ENCODE results near the gene IL1B. TPM values are rescaled to one million over a fixed set of nuclear protein-coding genes. Genes with fewer than 3 reads are reported as not detected.

Gene IL1B
- total RNA-seq, 1 experiment from 2014 or later, result not detected

- ATAC-seq (no peak), DNase-seq (ENCODE audit: low read depth, low spot score) (no peak)
- no TSS peak for BruUV-seq (replicated peaks)
- H3K27me3 ChIP-seq (ENCODE audit: control insufficient read depth, insufficient read depth, low read length), result no peaks in the 10 kb centered on the region
- no peak overlapping the region for H3K27ac ChIP-seq (ENCODE audit: low read length)
- no peak overlapping the region for H3K4me3 ChIP-seq (ENCODE audit: low read depth in 2 of 2, low read length in 2 of 2)
- POLR2A ChIA-PET, result no interaction called here
- CTCF ChIA-PET, result no interaction called here
- H3K4me1 ChIP-seq (ENCODE audit: control insufficient read depth, insufficient read depth, low read length), result no peaks in the 10 kb centered on the region
- intact Hi-C loops (cut with micrococcal nuclease; ENCODE audit: unreplicated experiment), result no loop called here
- in situ Hi-C loops (cut with HindIII; ENCODE audit: low pct_unique_long_range_greater_than_20kb, low sequenced_read_pairs), result no loop called here
- no peak for TF ChIP-seq REST (IDR thresholded peaks at IDR 0.05; ENCODE audit: insufficient read depth in 1 of 2, low read depth in 2 of 2, low read length in 1 of 2)
- TF ChIP-seq TCF7L2 (IDR thresholded peaks at IDR 0.05; ENCODE audit: low read depth, low read length), result no peak
- TF ChIP-seq POLR2AphosphoS5 (IDR thresholded peaks at IDR 0.05; ENCODE audit: low read depth, low read length), result no peak
- no peak for TF ChIP-seq CTCF (IDR thresholded peaks at IDR 0.05)
- TF ChIP-seq SIN3A (IDR thresholded peaks at IDR 0.05; ENCODE audit: borderline replicate concordance, insufficient read depth, low read depth, low read length), result no peak
- H3K36me3 ChIP-seq (ENCODE audit: control insufficient read depth, insufficient read depth, low read length), result no peaks in the 10 kb centered on the region
- no peaks in the 10 kb centered on the region for H3K9me3 ChIP-seq (ENCODE audit: control insufficient read depth, insufficient read depth, low read depth, low read length)
These were observed 40.8 kb downstream of the IL1B start for GRCh38 chr2:112795774-112796173.

GRCh38 chr2:112794841-112795240 is 41.7 kb downstream of the IL1B start:
- ChIA-PET CTCF (no interaction called here), POLR2A (interaction anchor here (0.6 kb wide), 1 partner anchor 15 kb away, joined by 5 read pairs; no protein-coding TSS in a partner anchor)
- ATAC-seq, result no peak
- TF ChIP-seq SIN3A (IDR thresholded peaks at IDR 0.05; ENCODE audit: borderline replicate concordance, insufficient read depth, low read depth, low read length), result no peak
- intact Hi-C loops (cut with micrococcal nuclease; ENCODE audit: unreplicated experiment) (no loop called here), in situ Hi-C loops (cut with HindIII; ENCODE audit: low pct_unique_long_range_greater_than_20kb, low sequenced_read_pairs) (no loop called here)
- Histone ChIP-seq H3K27me3 (ENCODE audit: control insufficient read depth, insufficient read depth, low read length) (no peaks in the 10 kb centered on the region), H3K36me3 (ENCODE audit: control insufficient read depth, insufficient read depth, low read length) (no peaks in the 10 kb centered on the region), H3K9me3 (ENCODE audit: control insufficient read depth, insufficient read depth, low read depth, low read length) (no peaks in the 10 kb centered on the region), H3K27ac (ENCODE audit: low read length) (no peak overlapping the region), H3K4me3 (ENCODE audit: low read depth in 2 of 2, low read length in 2 of 2) (no peak overlapping the region), H3K4me1 (ENCODE audit: control insufficient read depth, insufficient read depth, low read length) (no peaks in the 10 kb centered on the region)
- DNase-seq (ENCODE audit: low read depth, low spot score), result no peak
- BruUV-seq (replicated peaks), result no TSS peak

GRCh38 chr2:112794131-112794733 is 42.3 kb downstream of the IL1B start:
- no peak overlapping the region for H3K4me3 ChIP-seq (ENCODE audit: low read depth in 2 of 2, low read length in 2 of 2)
- H3K4me1 ChIP-seq (ENCODE audit: control insufficient read depth, insufficient read depth, low read length), result no peaks in the 10 kb centered on the region
- no peak for TF ChIP-seq REST (IDR thresholded peaks at IDR 0.05; ENCODE audit: insufficient read depth in 1 of 2, low read depth in 2 of 2, low read length in 1 of 2)
- no peak for TF ChIP-seq TCF7L2 (IDR thresholded peaks at IDR 0.05; ENCODE audit: low read depth, low read length)
- TF ChIP-seq CTCF (IDR thresholded peaks at IDR 0.05), result no peak
- no peak for TF ChIP-seq POLR2AphosphoS5 (IDR thresholded peaks at IDR 0.05; ENCODE audit: low read depth, low read length)
- TF ChIP-seq SIN3A (IDR thresholded peaks at IDR 0.05; ENCODE audit: borderline replicate concordance, insufficient read depth, low read depth, low read length), result no peak
- in situ Hi-C loops (cut with HindIII; ENCODE audit: low pct_unique_long_range_greater_than_20kb, low sequenced_read_pairs) (no loop called here), intact Hi-C loops (cut with micrococcal nuclease; ENCODE audit: unreplicated experiment) (no loop called here)
- H3K36me3 ChIP-seq (ENCODE audit: control insufficient read depth, insufficient read depth, low read length), result no peaks in the 10 kb centered on the region
- no peak for ATAC-seq
- no peak for DNase-seq (ENCODE audit: low read depth, low spot score)
- H3K27ac ChIP-seq (ENCODE audit: low read length), result no peak overlapping the region; the same call in 1 of the 2 replicates
- no TSS peak for BruUV-seq (replicated peaks)
- ChIA-PET CTCF (no interaction called here), POLR2A (no interaction called here)
- no peaks in the 10 kb centered on the region for H3K9me3 ChIP-seq (ENCODE audit: control insufficient read depth, insufficient read depth, low read depth, low read length)
- H3K27me3 ChIP-seq (ENCODE audit: control insufficient read depth, insufficient read depth, low read length), result no peaks in the 10 kb centered on the region
